MM.1S (cell line): Measurements from ENCODE around the gene ZNRF3.

ENCODE experiments used
- DNase-seq: peaks from one replicate; pipeline ENCODE4 v3.0.0-alpha.2; 2015
- H2AFZ ChIP-seq: fragments of 300-600 bp; sonication (generic); 2 replicates; pipeline ENCODE4 v1.6.0; 2016; ENCODE audit warnings: antibody characterized with exemption, low read length
- H3F3A ChIP-seq: fragments of 300-600 bp; sonication (generic); 2 replicates; pipeline ENCODE4 v1.6.1; 2016; ENCODE audit warnings: mild to moderate bottlenecking, antibody characterized with exemption, low read length, moderate library complexity, mixed read lengths; ENCODE audit not compliant: insufficient read depth
- H3K27ac ChIP-seq: fragments of 300-600 bp; sonication (generic); 2 replicates; pipeline ENCODE4 v1.5.1; 2016; ENCODE audit warnings: mild to moderate bottlenecking, low read length
- H3K27me3 ChIP-seq: fragments of 300-600 bp; sonication (generic); replicated peaks from 2 replicates; pipeline ENCODE4 v1.6.0; 2016; ENCODE audit warnings: low read length; ENCODE audit not compliant: insufficient read depth
- H3K36me3 ChIP-seq: fragments of 300-600 bp; sonication (generic); replicated peaks from 2 replicates; pipeline ENCODE4 v1.6.1; 2016; ENCODE audit warnings: mild to moderate bottlenecking, low read length, mixed read lengths; ENCODE audit not compliant: insufficient read depth
- H3K4me1 ChIP-seq: fragments of 300-600 bp; sonication (generic); 2 replicates; pipeline ENCODE4 v1.6.1; 2016; ENCODE audit warnings: low read length, mixed read lengths
- H3K4me2 ChIP-seq: fragments of 300-600 bp; sonication (generic); 2 replicates; pipeline ENCODE4 v1.6.0; 2016; ENCODE audit warnings: low read depth, low read length
- H3K4me3 ChIP-seq: fragments of 300-600 bp; sonication (generic); 2 replicates; pipeline ENCODE4 v1.5.1; 2016; ENCODE audit warnings: low read length, mixed read lengths
- H3K79me2 ChIP-seq: fragments of 300-600 bp; sonication (generic); 2 replicates; pipeline ENCODE4 v1.6.1; 2016; ENCODE audit warnings: mixed run types, low read length, mixed read lengths
- H3K9ac ChIP-seq: fragments of 300-600 bp; sonication (generic); 2 replicates; pipeline ENCODE4 v1.6.1; 2016; ENCODE audit warnings: low read length, mixed read lengths
- H3K9me2 ChIP-seq: fragments of 300-600 bp; sonication (generic); replicated peaks from 2 replicates; pipeline ENCODE4 v1.6.1; 2016; ENCODE audit warnings: mild to moderate bottlenecking, low read length, mixed read lengths; ENCODE audit not compliant: insufficient read depth
- H3K9me3 ChIP-seq: fragments of 300-600 bp; sonication (generic); replicated peaks from 2 replicates; pipeline ENCODE4 v1.6.1; 2016; ENCODE audit warnings: mild to moderate bottlenecking, low read length, mixed read lengths; ENCODE audit not compliant: insufficient read depth
- H4K20me1 ChIP-seq: fragments of 300-600 bp; sonication (generic); 2 replicates; pipeline ENCODE4 v1.6.1; 2016; ENCODE audit warnings: mild to moderate bottlenecking, low read length, moderate library complexity, mixed read lengths; ENCODE audit not compliant: insufficient read depth
- CTCF ChIP-seq: fragments of 300-600 bp; sonication (generic); IDR thresholded peaks from 2 replicates; pipeline ENCODE4 v1.5.1; 2016; ENCODE audit warnings: antibody characterized with exemption, low read length, mixed read lengths
- EZH2 ChIP-seq: fragments of 300-600 bp; sonication (generic); optimal IDR thresholded peaks from 2 replicates; pipeline ENCODE3; 2017; ENCODE audit warnings: low read depth, mild to moderate bottlenecking, antibody characterized with exemption, low read length, mixed read lengths
- EZH2phosphoT487 ChIP-seq: fragments of 300-600 bp; sonication (generic); IDR thresholded peaks from 2 replicates; pipeline ENCODE4 v1.6.1; 2018; ENCODE audit warnings: antibody characterized with exemption, low read length

ZNRF3 gene

GRCh38 chr22:28892175-28892731 is 8.9 kb downstream of the ZNRF3 start:
- Histone ChIP-seq H3K27ac (no peak overlapping the region), H3K27me3 (no peaks in the 10 kb centered on the region), H3K9me3 (no peaks in the 10 kb centered on the region), H3K9ac (no peak overlapping the region), H3F3A (0 out of 2 replicates have a peak, but pooled peaks cover 2% of the 10 kb centered on the region), H4K20me1 (no peaks in the 10 kb centered on the region), H3K9me2 (no peaks in the 10 kb centered on the region), H3K79me2 (peaks cover 74% of the 10 kb centered on the region), H3K4me3 (no peak overlapping the region), H3K36me3 (no peaks in the 10 kb centered on the region), H3K4me1 (no peaks in the 10 kb centered on the region), H3K4me2 (no peak overlapping the region), H2AFZ (no peak overlapping the region)
- DNase-seq, result no peak
- TF ChIP-seq CTCF (no peak), EZH2 (no peak), EZH2phosphoT487 (no peak)

- TF ChIP-seq CTCF, result no peak
- no peak for TF ChIP-seq EZH2phosphoT487
- no peak for TF ChIP-seq EZH2
- no peaks in the 10 kb centered on the region for H3K27me3 ChIP-seq
- H2AFZ ChIP-seq, result no peak overlapping the region
- H3K79me2 ChIP-seq, result peaks cover 73% of the 10 kb centered on the region
- no peak for DNase-seq
- H3K4me3 ChIP-seq, result no peak overlapping the region
- H3F3A ChIP-seq, result 0 out of 2 replicates have a peak, but pooled peaks cover 2% of the 10 kb centered on the region
- H3K27ac ChIP-seq, result no peak overlapping the region
- H3K36me3 ChIP-seq, result no peaks in the 10 kb centered on the region
- no peaks in the 10 kb centered on the region for H3K9me2 ChIP-seq
- H4K20me1 ChIP-seq, result no peaks in the 10 kb centered on the region
- no peak overlapping the region for H3K9ac ChIP-seq
- no peaks in the 10 kb centered on the region for H3K4me1 ChIP-seq
- H3K9me3 ChIP-seq, result no peaks in the 10 kb centered on the region
- H3K4me2 ChIP-seq, result no peak overlapping the region
These were observed 10.4 kb downstream of the ZNRF3 start for GRCh38 chr22:28893810-28894209.

- no peaks in the 10 kb centered on the region for H3K36me3 ChIP-seq
- H3K27ac ChIP-seq, result no peak overlapping the region
- H3K4me3 ChIP-seq, result no peak overlapping the region
- no peak overlapping the region for H2AFZ ChIP-seq
- H3K9ac ChIP-seq, result no peak overlapping the region
- no peak for TF ChIP-seq EZH2
- no peak for TF ChIP-seq CTCF
- TF ChIP-seq EZH2phosphoT487, result no peak
- no peaks in the 10 kb centered on the region for H3K4me1 ChIP-seq
- H3K79me2 ChIP-seq, result peaks cover 68% of the 10 kb centered on the region
- no peaks in the 10 kb centered on the region for H3K9me3 ChIP-seq
- H3K27me3 ChIP-seq, result no peaks in the 10 kb centered on the region
- no peaks in the 10 kb centered on the region for H3K9me2 ChIP-seq
- DNase-seq, result no peak
- H3K4me2 ChIP-seq, result no peak overlapping the region
- 0 out of 2 replicates have a peak, but pooled peaks cover 3% of the 10 kb centered on the region for H4K20me1 ChIP-seq
- H3F3A ChIP-seq, result 0 out of 2 replicates have a peak, but pooled peaks cover 2% of the 10 kb centered on the region
These were observed 11.0 kb downstream of the ZNRF3 start for GRCh38 chr22:28894334-28894733.
